Fibroblast of skin of back (primary cell): ENCODE results near the gene U2AF2. TPM values are rescaled to one million over a fixed set of nuclear protein-coding genes. Genes with fewer than 3 reads are reported as not detected.

Experiments used
- DNase-seq: peaks from one replicate; pipeline ENCODE4 v3.0.0-alpha.2; 2013
- polyA plus RNA-seq, 2 experiments: library from polyadenylated mRNA; unstranded; fragments of 120-200 nt; gene quantifications; one replicate each; pipeline ENCODE4 v1.2.1, GENCODE V29; 2013; ENCODE audit not compliant: insufficient read length in 2 of 2

Gene U2AF2
- polyA plus RNA-seq (2013, experiment 1 of 2; ENCODE audit: insufficient read length): 204 TPM
- 114 TPM for polyA plus RNA-seq (2013, experiment 2 of 2; ENCODE audit: insufficient read length)

DNA sequence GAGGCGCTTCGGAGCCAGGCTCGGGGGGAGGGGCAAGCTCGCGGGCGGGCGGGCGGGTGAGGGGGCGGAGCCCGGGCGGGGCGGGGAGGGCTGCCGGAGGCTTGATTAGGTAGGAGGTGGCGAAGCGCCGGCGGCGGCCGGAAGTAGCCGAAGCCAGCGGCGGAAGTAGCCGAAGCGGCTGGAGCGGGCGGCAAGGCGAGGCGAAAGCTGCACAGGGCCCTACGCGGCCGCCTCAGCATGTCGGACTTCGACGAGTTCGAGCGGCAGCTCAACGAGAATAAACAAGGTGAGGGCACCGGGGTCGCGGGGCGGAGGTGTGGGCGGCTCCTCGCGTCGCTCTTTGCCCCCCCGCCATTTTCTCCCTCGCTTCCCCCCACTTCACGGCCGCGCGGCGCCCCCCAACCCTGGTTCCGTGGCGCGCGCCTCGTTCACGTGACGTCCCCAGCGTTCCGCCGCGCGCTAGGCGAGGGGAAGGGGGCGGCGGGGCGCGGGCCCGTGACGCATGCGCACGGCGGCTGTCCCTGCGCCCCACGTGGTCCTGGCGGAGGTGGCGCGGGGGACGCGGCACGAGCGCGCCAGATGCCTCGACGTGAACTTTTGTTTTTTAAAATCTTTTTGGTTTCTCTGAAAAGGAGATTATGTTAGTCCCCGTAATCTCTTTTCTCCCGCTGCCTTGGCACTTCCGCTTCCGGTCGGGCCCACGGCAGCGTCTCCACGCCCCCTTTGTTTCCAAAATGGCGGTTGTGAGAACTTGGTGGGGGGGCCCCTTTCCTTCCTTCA, at the start of gene U2AF2:
Gene U2AF2, plus strand, starts transcription at position 168 of the 780 bp plus-strand sequence. Its CDS starts 70 bp downstream, at position 238.
- DNase-seq: peak; percentile 81

DNA sequence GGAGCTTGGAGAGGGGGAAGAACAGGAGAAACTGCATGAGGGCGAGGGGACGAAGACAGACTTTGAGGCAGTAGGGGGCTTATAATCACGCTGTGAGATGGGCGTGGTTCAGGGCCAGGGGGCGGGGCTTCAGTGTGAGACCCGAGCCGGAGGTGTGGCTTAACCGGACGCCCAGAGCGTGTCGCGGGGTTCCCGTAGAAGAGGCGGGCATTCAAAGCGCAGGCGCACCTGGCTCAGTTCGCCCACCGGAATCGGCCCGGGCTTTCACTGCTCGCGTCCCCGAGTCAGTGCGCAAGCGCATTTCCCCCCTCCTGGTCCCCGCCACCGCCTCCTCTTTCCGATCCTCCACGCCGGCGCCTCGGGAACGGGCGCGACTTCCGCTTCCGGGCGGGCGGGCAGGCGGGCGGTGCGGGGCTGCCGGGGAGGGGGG, 49.6 kb upstream of the U2AF2 start:
- peak; percentile 96 for DNase-seq

DNA sequence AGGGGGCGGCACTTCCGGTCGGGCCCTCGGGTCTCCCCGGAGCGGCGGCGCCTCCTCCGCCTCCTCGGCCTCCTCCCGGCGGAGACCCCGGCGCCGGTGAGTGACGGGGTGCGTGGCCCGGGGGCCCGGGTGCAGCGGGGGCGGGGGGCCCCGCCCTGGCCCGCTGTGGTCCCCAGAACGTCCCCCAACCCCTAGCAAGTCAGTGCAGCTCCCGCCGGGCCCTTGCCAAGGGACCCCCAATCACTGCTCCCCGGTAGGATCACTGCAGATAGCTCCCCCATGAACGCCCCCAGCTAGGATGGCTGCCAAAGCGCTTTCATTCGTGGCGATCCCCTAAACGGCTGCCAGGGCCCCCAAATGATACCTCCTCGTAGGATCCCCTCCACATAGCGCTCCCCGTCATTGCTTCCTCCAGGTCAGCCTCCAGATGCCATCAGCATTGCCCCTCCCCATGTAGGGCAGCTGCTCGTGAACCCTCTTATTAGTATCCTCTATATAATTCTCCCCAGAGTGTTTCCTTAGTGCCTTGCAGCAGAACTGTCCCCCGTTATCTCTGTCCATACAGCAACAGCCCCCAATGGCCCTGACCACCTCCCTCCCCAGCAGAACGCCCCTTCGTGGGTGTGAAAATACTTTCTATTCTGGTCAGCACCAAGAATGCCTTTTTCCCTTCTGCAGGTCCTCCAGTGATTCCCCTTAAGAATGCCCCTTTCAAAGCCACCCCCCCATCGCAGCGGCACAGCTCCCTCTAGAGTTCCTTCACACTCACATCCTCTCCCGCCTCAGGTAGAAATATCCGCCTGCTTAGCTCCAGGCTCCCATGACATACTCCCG, 49.0 kb upstream of the U2AF2 start, which contains the start of gene ZNF865:
Gene ZNF865, plus strand, starts transcription at position 11 of the 834 bp plus-strand sequence. CDS start 7,972 bp downstream, outside the sequence.
- peak; percentile 85 for DNase-seq

DNA sequence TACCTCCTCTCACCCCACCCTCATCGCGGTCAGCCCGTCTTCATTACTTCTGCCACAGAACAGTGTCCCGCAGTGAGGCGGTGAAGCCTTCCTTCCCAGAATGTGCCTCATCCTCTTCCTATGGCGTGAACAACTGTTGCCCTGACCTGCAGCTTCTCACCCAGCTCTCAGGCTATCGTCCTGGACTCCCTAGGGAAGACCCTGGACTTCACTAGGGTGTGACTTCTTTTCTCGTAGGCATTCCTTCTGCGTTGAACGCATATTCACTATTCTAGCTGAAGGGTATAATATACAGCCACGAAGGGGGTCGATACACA, 48.4 kb upstream of the U2AF2 start:
- no peak for DNase-seq

DNA sequence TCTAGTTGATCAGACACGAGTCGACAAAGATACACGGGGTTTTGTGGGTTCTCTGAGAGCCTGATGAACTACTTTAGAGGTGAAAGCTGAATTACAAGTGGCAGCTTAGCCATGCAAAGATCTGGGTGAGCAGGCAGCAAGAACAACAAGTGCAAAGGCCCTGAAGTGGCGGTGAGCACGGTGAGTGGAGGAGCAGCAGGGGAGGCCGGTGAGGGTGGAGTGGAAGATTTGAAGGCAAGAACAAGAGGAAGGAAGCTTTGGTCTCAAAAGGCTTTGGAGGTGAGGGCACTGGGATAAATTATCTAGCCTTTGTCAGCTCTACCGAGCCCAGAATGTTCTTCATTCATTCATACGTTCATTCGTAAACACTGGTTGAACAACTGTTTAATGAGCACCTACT, 48.0 kb upstream of the U2AF2 start:
- no peak for DNase-seq

DNA sequence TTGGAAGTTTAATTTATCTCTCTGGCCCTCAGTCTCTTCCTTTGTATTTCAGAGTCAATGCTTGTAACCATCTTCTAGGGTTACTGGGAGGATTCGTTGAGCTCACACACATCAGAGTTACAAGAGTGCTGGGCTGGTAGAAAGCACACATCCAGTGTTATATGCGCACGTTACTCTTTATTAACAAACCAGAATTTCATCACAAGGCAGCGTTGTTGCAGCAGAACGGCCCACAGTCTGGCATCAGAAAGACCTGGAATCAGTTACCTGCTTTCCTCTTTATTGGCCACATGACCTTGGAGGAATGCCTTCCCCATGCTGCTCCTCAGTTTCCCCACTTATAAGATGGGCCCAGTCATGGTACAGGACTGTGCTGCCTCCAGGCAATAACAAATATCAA, 45.5 kb upstream of the U2AF2 start:
- no peak for DNase-seq

DNA sequence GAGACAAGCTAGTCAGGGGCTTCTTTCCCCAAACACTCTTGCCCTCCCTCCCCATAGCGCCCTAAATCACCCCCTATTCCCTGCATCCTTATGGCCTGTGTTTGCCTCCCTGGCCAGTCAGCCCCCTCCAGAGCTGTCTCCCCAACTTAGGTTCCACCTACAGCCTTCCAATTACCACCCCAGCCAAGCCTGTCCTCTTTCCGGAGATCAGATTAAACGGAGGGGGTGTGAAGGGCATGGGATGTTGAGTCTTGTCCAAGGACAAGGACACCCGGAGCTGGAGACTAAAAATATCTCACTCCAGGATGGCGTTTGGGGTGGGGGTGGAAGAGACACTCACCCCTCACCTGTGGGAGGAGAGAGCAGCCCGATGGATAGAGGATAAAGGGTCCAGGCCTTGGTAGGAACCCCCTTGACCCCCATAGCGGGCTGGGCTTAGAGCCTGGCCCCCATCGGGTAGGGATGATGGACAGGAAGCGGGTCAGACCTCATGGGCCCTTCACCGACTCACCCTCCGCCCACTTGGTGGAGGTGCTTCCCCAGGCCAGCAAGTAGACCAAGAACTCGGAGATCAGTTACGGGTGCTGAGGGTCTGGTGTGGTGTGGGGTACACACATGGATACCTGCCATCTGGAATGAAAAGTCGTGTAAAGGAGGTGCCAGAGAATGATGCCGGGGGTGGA, 43.4 kb upstream of the U2AF2 start:
- DNase-seq: no peak

DNA sequence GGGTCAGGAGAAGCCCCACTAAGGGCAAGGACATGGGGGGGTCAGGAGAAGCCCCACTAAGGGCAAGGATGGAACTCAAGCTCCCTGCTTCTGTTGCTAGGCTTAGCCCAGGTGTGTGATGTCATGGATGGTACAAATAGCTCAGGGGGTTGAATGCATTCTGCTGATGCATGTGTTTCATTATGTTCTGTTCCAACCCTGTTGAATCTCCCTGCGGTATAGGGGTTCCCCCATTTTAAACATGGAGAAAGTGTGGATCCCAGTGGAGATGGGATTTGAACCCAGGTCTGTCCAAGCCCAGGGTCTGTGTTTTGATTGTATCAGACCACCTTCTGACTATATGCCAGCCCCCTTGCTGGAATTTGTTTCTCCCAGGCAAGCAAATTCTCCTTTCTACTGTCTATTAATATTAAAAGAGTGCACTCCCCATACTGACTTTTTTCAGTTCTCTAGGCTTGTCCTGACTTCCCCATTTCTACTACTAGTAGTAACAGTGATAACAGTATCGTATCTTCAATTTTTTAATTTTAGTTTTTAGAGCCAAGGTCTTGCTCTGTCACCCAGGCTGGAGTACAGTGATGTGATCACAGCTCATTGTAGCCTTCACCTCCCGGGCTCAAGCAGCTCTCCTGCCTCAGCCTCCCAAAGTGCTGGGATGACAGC, 42.7 kb upstream of the U2AF2 start:
- no peak for DNase-seq

DNA sequence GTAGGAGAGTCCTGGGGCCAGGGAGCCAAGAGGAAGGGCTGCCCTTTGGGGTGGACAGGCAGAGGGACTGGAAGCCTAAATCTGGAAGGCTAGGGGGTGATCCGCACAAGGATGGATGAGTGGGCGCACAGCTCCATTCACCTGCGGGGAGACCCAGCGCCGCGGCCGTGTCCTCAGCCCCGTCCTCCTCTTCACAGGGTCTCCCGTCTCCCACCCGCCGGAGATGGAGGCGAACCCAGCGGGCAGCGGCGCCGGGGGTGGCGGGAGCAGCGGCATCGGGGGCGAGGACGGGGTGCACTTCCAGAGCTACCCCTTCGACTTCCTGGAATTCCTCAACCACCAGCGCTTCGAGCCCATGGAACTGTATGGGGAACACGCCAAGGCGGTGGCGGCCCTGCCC, 41.4 kb upstream of the U2AF2 start:
- DNase-seq: no peak

DNA sequence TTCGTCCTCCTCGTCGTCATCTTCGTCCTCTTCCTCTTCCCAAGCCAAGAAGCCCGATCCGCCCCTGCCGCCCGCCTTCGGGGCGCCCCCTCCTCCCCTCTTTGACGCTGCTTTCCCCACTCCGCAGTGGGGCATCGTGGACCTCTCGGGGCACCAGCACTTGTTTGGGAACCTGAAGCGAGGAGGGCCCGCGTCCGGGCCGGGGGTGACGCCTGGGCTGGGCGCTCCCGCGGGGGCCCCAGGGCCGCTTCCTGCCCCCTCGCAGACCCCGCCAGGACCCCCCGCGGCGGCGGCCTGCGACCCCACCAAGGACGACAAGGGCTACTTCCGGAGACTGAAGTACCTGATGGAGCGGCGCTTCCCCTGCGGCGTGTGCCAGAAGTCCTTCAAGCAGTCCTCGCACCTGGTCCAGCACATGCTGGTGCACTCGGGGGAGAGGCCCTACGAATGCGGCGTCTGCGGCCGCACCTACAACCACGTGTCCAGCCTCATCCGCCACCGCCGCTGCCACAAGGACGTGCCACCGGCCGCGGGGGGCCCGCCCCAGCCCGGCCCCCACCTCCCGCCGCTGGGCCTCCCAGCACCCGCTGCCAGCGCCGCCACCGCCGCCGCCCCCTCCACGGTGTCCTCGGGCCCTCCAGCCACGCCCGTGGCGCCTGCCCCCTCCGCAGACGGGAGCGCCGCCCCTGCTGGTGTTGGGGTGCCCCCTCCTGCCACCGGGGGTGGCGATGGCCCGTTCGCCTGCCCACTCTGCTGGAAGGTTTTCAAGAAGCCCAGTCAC, 40.7 kb upstream of the U2AF2 start:
- no peak for DNase-seq

DNA sequence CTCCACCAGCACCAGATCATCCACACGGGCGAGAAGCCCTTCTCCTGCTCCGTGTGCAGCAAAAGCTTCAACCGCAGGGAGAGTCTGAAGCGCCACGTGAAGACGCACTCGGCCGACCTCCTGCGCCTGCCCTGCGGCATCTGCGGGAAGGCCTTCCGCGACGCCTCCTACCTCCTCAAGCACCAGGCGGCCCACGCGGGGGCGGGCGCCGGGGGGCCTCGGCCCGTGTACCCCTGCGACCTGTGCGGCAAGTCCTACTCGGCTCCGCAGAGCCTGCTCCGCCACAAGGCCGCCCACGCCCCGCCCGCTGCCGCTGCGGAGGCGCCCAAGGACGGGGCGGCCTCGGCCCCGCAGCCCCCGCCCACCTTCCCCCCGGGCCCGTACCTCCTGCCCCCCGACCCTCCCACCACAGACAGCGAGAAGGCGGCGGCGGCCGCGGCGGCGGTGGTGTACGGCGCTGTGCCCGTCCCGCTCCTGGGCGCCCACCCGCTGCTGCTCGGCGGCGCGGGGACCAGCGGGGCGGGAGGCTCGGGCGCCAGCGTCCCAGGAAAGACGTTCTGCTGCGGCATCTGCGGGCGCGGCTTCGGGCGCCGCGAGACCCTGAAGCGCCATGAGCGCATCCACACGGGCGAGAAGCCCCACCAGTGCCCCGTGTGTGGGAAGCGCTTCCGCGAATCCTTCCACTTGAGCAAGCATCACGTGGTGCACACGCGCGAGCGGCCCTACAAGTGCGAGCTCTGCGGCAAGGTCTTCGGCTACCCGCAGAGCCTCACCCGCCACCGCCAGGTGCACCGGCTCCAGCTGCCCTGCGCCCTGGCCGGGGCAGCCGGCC, 39.9 kb upstream of the U2AF2 start:
- DNase-seq: no peak

DNA sequence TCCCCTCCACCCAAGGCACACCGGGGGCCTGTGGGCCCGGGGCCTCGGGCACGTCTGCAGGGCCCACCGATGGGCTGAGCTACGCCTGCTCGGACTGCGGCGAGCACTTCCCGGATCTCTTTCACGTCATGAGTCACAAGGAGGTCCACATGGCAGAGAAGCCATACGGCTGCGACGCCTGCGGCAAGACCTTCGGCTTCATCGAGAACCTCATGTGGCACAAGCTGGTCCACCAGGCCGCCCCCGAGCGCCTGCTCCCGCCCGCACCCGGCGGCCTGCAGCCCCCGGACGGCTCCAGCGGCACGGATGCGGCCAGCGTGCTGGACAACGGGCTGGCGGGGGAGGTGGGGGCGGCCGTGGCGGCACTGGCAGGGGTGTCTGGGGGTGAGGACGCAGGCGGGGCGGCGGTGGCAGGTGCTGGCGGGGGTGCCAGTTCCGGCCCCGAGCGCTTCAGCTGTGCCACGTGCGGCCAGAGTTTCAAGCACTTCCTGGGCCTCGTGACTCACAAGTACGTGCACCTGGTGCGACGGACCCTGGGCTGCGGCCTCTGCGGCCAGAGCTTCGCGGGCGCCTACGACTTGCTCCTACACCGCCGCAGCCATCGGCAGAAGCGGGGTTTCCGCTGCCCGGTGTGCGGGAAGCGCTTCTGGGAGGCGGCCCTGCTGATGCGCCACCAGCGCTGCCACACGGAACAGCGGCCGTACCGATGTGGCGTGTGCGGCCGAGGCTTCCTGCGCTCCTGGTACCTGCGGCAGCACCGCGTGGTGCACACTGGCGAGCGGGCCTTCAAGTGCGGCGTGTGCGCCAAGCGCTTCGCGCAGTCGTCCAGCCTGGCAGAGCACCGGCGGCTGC, 39.1 kb upstream of the U2AF2 start:
- DNase-seq: no peak

DNA sequence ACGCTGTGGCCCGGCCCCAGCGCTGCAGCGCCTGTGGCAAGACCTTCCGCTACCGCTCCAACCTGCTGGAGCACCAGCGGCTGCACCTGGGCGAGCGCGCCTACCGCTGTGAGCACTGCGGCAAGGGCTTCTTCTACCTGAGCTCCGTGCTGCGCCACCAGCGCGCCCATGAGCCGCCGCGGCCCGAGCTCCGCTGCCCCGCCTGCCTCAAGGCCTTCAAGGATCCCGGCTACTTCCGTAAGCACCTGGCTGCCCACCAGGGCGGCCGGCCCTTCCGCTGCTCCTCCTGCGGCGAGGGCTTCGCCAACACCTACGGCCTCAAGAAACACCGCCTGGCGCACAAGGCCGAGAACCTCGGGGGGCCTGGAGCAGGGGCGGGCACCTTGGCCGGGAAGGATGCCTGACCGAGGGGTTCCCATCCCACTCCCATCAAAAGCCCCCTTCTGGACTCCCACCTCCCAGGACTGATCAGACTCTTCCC, 38.4 kb upstream of the U2AF2 start:
- no peak for DNase-seq

DNA sequence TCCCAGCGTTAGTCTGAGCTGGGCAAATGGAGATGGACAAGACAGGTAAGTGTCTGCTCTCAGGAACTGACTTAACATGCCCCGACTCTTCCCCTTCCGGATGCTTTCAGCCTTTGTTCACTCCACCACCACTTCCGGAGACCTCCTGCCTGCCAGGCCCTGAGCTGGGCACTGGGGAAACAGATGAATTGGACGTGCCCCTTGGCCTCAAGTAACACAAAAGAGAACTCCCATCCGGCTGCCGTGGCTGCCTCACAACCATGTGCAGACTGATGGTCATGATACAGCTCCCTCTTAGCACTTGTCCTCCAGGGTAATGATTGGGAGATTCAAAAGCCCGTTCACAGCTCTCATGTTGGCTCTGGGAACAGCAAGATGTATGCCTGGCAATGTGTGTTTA, 37.4 kb upstream of the U2AF2 start:
- no peak for DNase-seq

DNA sequence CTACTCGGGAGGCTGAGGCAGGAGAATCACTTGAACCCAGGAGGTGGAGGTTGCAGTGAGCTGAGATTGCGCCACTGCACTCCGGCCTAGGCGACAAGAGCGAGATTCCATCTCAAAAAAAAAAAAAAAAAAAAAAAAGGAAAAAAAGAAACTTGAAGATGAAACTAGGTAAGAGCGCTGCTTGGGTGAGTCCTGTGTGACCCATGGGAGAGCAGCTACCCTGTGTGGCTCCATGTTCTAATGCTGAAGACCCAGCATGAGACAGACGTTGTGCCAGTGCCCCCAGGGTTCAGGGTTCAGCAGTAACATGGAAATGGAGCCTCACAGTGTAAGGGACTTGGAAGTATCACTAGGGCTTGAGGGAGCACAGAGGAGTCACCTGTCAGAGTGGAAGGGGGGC, 36.4 kb upstream of the U2AF2 start:
- DNase-seq: no peak

DNA sequence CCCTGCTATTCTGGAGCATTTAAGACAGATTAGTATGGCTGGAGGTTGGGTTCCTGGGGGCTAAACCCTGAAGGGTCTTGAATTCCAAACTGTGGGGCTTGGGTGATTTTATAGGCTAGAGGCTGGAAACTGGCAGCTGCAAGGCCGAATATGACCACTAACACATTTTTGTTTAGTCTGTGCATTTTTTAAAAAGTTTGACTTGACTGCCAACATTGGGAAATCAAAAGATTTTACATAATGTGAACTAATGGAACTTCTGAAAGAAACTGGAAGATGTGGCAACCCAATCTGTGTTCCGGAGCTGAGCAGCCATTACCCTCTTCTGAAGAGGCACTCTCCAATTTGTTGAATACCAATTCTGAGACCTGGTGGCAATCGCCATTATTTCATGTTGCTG, 35.5 kb upstream of the U2AF2 start:
- no peak for DNase-seq

DNA sequence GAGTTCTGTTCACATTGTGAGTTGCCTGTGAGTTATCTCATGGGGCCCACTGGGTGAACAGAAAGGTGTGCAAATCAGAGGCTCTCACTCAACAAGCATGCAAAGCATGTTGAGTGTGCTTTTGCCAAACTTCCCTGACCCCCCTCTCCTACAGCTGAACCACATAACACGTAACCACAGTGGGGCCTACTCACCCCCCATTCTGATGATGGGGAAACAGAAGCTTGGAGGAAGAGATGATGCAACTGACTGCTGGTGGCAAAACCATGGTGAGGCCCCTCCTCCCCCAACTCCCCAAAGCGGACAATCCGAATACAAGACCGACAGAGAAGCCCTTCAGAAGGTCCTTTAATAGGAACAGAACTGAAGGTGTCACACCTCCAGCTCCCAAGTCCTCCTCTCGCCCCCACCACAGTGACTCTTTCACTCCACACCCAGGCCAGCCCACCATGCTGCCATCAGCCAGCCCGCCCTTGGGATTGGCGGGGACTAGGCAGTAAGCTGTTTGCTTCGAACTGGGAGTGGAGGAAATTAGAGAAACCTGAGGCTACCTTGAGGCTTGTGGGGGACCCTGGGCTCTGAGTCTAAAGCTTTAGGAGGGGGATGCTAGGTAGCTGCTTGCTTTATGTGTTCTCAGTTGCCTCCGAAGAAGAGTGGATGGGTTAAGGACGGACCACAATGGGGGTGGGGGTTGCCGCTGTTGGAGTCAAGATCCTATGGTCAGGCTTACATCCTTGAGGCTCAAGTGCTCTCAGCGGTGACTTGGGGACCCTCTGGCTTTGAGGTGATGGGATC, 34.2 kb upstream of the U2AF2 start:
- no peak for DNase-seq

DNA sequence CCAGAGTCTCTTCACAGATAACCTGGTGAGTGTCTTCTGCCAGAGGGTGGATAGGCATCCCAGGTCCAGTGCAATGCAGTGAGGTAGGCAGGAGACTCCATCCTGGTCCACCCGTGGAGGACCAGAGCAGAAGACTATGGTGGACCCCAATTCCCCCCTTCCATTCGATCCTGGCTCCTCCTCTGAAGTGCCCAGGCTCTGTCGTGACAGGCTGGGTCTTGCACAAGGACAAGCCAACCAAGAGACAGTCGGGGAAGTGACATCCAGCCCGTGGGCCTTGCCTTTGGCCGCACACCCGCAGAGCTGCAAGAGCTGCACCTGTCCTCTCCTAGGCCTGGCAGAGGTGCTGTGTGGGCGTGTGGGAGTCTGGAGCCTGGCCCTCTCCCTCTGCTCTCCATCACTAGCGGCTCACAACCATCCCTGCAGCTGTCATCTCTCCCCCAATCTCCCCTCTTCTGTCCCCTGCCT, 33.6 kb upstream of the U2AF2 start:
- no peak for DNase-seq
